A673 (cell line): ENCODE data around the gene CAMK4. TPM values are rescaled to one million over a fixed set of nuclear protein-coding genes. Genes with fewer than 3 reads are reported as not detected.

Experiments used
- BruUV-seq: library from RNA; stranded (reverse); fragments of 400-500 nt; replicated peaks from 2 replicates; lab custom pipeline; 2021; lab: Mats Ljungman, UMichigan
- CTCF ChIA-PET: fragments of 300-600 bp; sonication (Branson Sonifier 250); formaldehyde crosslinking; loops from one replicate; lab custom pipeline; 2022; ENCODE audit warnings: antibody characterized with exemption; lab: Charles Lee
- POLR2A ChIA-PET: fragments of 300-600 bp; sonication (Branson Sonifier 250); formaldehyde crosslinking; loops from one replicate; lab custom pipeline; 2022; ENCODE audit warnings: antibody characterized with exemption; ENCODE audit not compliant: low non-redundant PET; lab: Charles Lee
- DNase-seq: peaks from one replicate; pipeline ENCODE4 v3.0.0-alpha.2; 2015; ENCODE audit warnings: low spot score
- H3K27ac ChIP-seq: fragments of 200-600 bp; sonication (generic); 2 replicates; pipeline ENCODE4 v1.5.1; 2016; ENCODE audit warnings: mixed run types, low read depth, mild to moderate bottlenecking, mixed read lengths, antibody characterized with exemption, low read length; ENCODE audit not compliant: poor library complexity, severe bottlenecking
- H3K27me3 ChIP-seq: fragments of 200-600 bp; sonication (generic); replicated peaks from 2 replicates; pipeline ENCODE4 v1.6.1; 2017; ENCODE audit warnings: mixed run types, low read depth, mild to moderate bottlenecking, mixed read lengths, antibody characterized with exemption, low read length; ENCODE audit not compliant: insufficient read depth, poor library complexity
- H3K36me3 ChIP-seq: fragments of 200-600 bp; sonication (generic); 2 replicates; pipeline ENCODE4 v1.6.1; 2016; ENCODE audit warnings: mixed run types, mild to moderate bottlenecking, mixed read lengths, antibody characterized with exemption, low read length; ENCODE audit not compliant: insufficient read depth, poor library complexity, severe bottlenecking
- H3K4me1 ChIP-seq: fragments of 200-600 bp; sonication (generic); 2 replicates; pipeline ENCODE4 v1.6.1; 2017; ENCODE audit warnings: mixed run types, mild to moderate bottlenecking, mixed read lengths, antibody characterized with exemption, low read length; ENCODE audit not compliant: insufficient read depth, poor library complexity, severe bottlenecking
- H3K4me3 ChIP-seq: fragments of 200-600 bp; sonication (generic); 2 replicates; pipeline ENCODE4 v1.5.1; 2016; ENCODE audit warnings: low read depth, mixed run types, mild to moderate bottlenecking, mixed read lengths, low read length; ENCODE audit not compliant: poor library complexity, severe bottlenecking
- H3K9me3 ChIP-seq: fragments of 200-600 bp; sonication (generic); 2 replicates; pipeline ENCODE4 v1.6.1; 2016; ENCODE audit warnings: mixed run types, low read depth, mild to moderate bottlenecking, mixed read lengths, antibody characterized with exemption, low read length; ENCODE audit not compliant: poor library complexity, severe bottlenecking
- EZH2 ChIP-seq: fragments of 200-600 bp; sonication (generic); IDR thresholded peaks from 2 replicates; pipeline ENCODE4 v1.6.1; 2017; ENCODE audit warnings: borderline replicate concordance, low read depth, mild to moderate bottlenecking, mixed read lengths, antibody characterized with exemption, low read length; ENCODE audit not compliant: poor library complexity, severe bottlenecking
- intact Hi-C: fragments of 100-400 bp; cut with micrococcal nuclease; formaldehyde crosslinking; loops from one replicate; pipeline ENCODE4 v1.10.0; 2022; ENCODE audit not compliant: unreplicated experiment
- total RNA-seq: library from RNA; stranded (reverse); gene quantifications from 2 replicates; pipeline ENCODE4 v1.2.3, GENCODE V29; 2021
- TF ChIP-seq, protein P1 (sequence below): fragments of 300-800, 200-600 bp; sonication (generic); conservative IDR thresholded peaks from 2 replicates; pipeline ENCODE4 v1.5.1; 2017; ENCODE audit warnings: low read depth, mild to moderate bottlenecking, antibody characterized with exemption, low read length, moderate library complexity, mixed read lengths

The CAMK4 gene
- total RNA-seq, 1 experiment from 2014 or later, result 0.88 TPM

DNA sequence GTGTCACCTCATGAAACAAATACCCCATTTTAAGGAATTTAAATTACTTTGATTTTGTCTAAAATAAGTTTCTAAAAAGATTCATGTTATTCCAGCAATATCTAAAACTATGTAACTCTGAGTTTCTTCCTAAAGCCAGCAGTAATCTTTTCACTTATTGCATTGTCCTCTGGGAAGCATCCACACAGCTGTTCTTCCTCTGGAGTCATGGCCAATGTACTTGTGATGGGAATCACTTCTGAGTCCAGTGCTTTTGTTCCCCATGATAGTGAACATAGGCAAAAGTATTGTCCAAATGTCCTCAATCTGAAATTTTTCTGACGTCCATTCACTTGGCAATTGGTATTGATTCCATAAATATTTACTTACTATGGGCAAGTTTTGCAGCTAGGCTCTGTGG is 163.2 kb downstream of the CAMK4 start:
- Histone ChIP-seq H3K27me3 (no peaks in the 10 kb centered on the region), H3K4me1 (peaks cover 25% of the 10 kb centered on the region), H3K36me3 (no peaks in the 10 kb centered on the region), H3K9me3 (no peaks in the 10 kb centered on the region), H3K27ac (no peak overlapping the region), H3K4me3 (no peak overlapping the region)
- CTCF ChIA-PET, result no interaction called here
- intact Hi-C loops, result no loop called here
- TF ChIP-seq, protein P1, sequence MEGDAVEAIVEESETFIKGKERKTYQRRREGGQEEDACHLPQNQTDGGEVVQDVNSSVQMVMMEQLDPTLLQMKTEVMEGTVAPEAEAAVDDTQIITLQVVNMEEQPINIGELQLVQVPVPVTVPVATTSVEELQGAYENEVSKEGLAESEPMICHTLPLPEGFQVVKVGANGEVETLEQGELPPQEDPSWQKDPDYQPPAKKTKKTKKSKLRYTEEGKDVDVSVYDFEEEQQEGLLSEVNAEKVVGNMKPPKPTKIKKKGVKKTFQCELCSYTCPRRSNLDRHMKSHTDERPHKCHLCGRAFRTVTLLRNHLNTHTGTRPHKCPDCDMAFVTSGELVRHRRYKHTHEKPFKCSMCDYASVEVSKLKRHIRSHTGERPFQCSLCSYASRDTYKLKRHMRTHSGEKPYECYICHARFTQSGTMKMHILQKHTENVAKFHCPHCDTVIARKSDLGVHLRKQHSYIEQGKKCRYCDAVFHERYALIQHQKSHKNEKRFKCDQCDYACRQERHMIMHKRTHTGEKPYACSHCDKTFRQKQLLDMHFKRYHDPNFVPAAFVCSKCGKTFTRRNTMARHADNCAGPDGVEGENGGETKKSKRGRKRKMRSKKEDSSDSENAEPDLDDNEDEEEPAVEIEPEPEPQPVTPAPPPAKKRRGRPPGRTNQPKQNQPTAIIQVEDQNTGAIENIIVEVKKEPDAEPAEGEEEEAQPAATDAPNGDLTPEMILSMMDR, result no peak
- no peak for TF ChIP-seq EZH2
- POLR2A ChIA-PET, result no interaction called here
- DNase-seq, result no peak
- BruUV-seq, result no TSS peak

DNA sequence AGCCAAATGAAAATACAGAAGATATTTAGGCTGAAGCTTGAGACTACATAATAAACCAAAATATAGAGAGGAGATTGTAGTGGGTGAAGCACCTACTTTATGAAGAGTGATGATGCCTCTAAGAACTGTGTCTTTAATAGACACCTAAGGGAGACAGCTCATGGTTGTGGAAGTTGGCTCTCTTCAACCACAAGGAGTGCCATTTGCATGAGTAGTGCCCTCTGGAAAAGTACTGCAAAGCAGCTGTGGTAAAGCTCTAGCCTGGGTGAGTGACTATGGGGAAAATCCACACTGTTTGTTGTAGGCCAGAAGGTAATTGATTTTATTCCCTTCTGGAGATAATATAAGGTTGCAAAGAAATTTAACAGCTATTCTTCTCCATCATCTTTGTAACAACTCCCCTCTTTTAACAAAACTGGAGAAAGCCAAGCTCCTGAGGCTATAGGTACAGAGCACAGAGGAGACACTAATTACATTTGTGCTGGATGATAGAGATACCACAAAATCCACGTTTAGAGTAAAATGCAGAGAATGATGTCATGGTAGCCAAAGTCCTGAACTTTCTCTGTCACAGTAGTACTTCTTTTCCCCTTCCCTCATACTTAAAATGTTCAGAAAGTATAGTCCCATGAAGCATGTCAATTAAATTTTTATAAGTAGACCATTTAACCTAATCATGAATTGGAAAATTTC is 165.4 kb downstream of the CAMK4 start:
- no peaks in the 10 kb centered on the region for H3K27me3 ChIP-seq
- no TSS peak for BruUV-seq
- no peak for DNase-seq
- intact Hi-C loops, result no loop called here
- H3K27ac ChIP-seq, result no peak overlapping the region
- H3K4me3 ChIP-seq, result no peak overlapping the region
- POLR2A ChIA-PET, result no interaction called here
- TF ChIP-seq EZH2, result no peak
- TF ChIP-seq, protein P1, result no peak
- peaks cover 20% of the 10 kb centered on the region for H3K4me1 ChIP-seq
- CTCF ChIA-PET, result no interaction called here
- no peaks in the 10 kb centered on the region for H3K9me3 ChIP-seq
- no peaks in the 10 kb centered on the region for H3K36me3 ChIP-seq

DNA sequence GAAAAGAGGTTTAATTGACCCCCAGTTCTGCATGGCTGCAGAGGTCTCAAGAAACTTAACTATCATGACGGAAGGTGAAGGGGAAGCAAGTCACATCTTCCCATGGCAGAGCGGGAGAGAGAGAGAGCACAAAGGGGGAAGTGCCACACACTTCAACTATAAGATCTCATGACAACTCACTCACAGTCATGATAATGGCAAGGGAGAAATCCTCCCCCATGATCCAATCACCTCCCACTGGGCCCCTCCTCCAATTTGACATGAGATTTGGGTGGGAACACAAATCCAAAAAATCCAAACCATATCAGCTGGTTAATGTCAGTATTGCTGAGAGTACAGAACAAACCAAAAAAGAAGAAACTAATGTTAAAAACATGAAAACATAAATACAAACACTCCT is 168.0 kb downstream of the CAMK4 start:
- ChIA-PET POLR2A (no interaction called here), CTCF (no interaction called here)
- BruUV-seq, result no TSS peak
- Histone ChIP-seq H3K4me3 (no peak overlapping the region), H3K36me3 (no peaks in the 10 kb centered on the region), H3K4me1 (peaks cover under 1% of the 10 kb centered on the region), H3K9me3 (no peaks in the 10 kb centered on the region), H3K27me3 (no peaks in the 10 kb centered on the region), H3K27ac (no peak overlapping the region)
- intact Hi-C loops, result no loop called here
- TF ChIP-seq, protein P1, result no peak
- no peak for TF ChIP-seq EZH2
- no peak for DNase-seq
